ENCODE results near the gene HORMAD2.
"Not testable (repeated sequence)": the region's sequence is repeated elsewhere in the genome, so short reads cannot be mapped to it uniquely, and the experiment has no call there.

The HORMAD2 gene

GRCh38 chr22:30211124-30211820 is 131.0 kb downstream of the HORMAD2 start:
- no peak for DNase-seq (ENCODE audit: low spot score)

GRCh38 chr22:30212363-30212995 is 132.2 kb downstream of the HORMAD2 start:
- DNase-seq (ENCODE audit: low spot score) = no peak

- DNase-seq (ENCODE audit: low spot score) = no peak
Observed at GRCh38 chr22:30212996-30213441, 132.8 kb downstream of the HORMAD2 start.

- DNase-seq (ENCODE audit: low spot score) = no peak
Observed at GRCh38 chr22:30214703-30215407, 134.6 kb downstream of the HORMAD2 start.

- not testable (repeated sequence) for DNase-seq (ENCODE audit: low spot score)
Observed at GRCh38 chr22:30216272-30216671, 136.0 kb downstream of the HORMAD2 start.

- DNase-seq (ENCODE audit: low spot score) = no peak
Observed at GRCh38 chr22:30216710-30217109, 136.4 kb downstream of the HORMAD2 start.

GRCh38 chr22:30217698-30218560 is 137.7 kb downstream of the HORMAD2 start:
- no peak for DNase-seq (ENCODE audit: low spot score)

GRCh38 chr22:30219049-30219654 is 138.9 kb downstream of the HORMAD2 start:
- DNase-seq (ENCODE audit: low spot score) = no peak

GRCh38 chr22:30219668-30220278 is 139.5 kb downstream of the HORMAD2 start:
- DNase-seq (ENCODE audit: low spot score) = no peak

- DNase-seq (ENCODE audit: low spot score) = no peak
Observed at GRCh38 chr22:30220338-30221012, 140.2 kb downstream of the HORMAD2 start.

GRCh38 chr22:30221121-30221992 is 141.1 kb downstream of the HORMAD2 start:
- DNase-seq (ENCODE audit: low spot score) = peak; percentile 73

- DNase-seq (ENCODE audit: low spot score) = no peak
Observed at GRCh38 chr22:30222321-30222720, 142.1 kb downstream of the HORMAD2 start.

- DNase-seq (ENCODE audit: low spot score) = no peak
Observed at GRCh38 chr22:30223303-30223702, 143.0 kb downstream of the HORMAD2 start.

GRCh38 chr22:30224161-30224857 is 144.0 kb downstream of the HORMAD2 start:
- no peak for DNase-seq (ENCODE audit: low spot score)

- DNase-seq (ENCODE audit: low spot score) = no peak
Observed at GRCh38 chr22:30225220-30225927, 145.1 kb downstream of the HORMAD2 start.

GRCh38 chr22:30226192-30226832 is 146.0 kb downstream of the HORMAD2 start:
- no peak for DNase-seq (ENCODE audit: low spot score)

All from CD4-positive, alpha-beta T cell treated with Interleukin-2 at 100 ng/mL for 4 hours (primary cell).